PFSK-1 (cell line): ENCODE measurements around the gene FBP2.

Experiments used
- TAF1 ChIP-seq: IDR thresholded peaks from 2 replicates; pipeline ENCODE4 v1.6.1; 2012; ENCODE audit warnings: low read length, control low read depth, borderline replicate concordance; ENCODE audit not compliant: insufficient read depth
- TF ChIP-seq, protein P1 (sequence below), 2 experiments: IDR thresholded peaks; 2 replicates each; pipeline versions ENCODE4 v1.6.1 to v1.8.0; 2011 to 2012; ENCODE audit warnings: low read depth in 2 of 2, low read length in 2 of 2, control low read depth in 1 of 2, inconsistent platforms in 1 of 2, mild to moderate bottlenecking in 1 of 2, moderate library complexity in 1 of 2; ENCODE audit not compliant: insufficient read depth in 1 of 2

DNA sequence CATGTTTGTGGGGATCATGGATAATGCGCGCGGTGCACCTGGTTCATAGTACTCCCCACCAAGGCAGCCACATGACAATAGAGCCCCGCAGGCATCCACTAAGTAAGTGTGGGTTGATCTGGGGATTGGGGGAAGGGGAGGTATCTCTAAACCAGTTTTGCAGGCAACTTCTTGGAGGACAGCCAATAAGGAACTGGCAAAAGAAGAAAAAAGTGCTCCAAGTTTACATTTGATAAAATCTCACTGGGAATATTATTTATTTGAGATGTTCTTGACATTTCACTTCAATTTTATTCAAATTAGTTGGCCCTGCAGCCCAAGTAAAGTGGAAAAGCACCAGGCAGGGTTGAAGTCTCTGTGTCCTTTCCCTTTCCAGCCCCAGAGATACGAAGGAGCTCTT lies 37.2 kb upstream of the FBP2 start:
- no peak for TF ChIP-seq TAF1
- TF ChIP-seq, protein P1, sequence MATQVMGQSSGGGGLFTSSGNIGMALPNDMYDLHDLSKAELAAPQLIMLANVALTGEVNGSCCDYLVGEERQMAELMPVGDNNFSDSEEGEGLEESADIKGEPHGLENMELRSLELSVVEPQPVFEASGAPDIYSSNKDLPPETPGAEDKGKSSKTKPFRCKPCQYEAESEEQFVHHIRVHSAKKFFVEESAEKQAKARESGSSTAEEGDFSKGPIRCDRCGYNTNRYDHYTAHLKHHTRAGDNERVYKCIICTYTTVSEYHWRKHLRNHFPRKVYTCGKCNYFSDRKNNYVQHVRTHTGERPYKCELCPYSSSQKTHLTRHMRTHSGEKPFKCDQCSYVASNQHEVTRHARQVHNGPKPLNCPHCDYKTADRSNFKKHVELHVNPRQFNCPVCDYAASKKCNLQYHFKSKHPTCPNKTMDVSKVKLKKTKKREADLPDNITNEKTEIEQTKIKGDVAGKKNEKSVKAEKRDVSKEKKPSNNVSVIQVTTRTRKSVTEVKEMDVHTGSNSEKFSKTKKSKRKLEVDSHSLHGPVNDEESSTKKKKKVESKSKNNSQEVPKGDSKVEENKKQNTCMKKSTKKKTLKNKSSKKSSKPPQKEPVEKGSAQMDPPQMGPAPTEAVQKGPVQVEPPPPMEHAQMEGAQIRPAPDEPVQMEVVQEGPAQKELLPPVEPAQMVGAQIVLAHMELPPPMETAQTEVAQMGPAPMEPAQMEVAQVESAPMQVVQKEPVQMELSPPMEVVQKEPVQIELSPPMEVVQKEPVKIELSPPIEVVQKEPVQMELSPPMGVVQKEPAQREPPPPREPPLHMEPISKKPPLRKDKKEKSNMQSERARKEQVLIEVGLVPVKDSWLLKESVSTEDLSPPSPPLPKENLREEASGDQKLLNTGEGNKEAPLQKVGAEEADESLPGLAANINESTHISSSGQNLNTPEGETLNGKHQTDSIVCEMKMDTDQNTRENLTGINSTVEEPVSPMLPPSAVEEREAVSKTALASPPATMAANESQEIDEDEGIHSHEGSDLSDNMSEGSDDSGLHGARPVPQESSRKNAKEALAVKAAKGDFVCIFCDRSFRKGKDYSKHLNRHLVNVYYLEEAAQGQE (IDR thresholded peaks at IDR 0.05; ENCODE audit: insufficient read depth in 1 of 2, low read depth in 2 of 2, low read length in 2 of 2) = no peak
